NT2/D1 (cell line): Measurements from ENCODE around the gene PRB2.
"Not testable (repeated sequence)": the region's sequence is repeated elsewhere in the genome, so short reads cannot be mapped to it uniquely, and the experiment has no call there.

Experiments
- DNase-seq: peaks from one replicate; pipeline ENCODE4 v3.0.0-alpha.2; 2011; ENCODE audit warnings: low read depth, low spot score
- H3K27me3 ChIP-seq: 2 replicates; pipeline ENCODE4 v1.6.0; 2011; ENCODE audit warnings: mild to moderate bottlenecking; ENCODE audit not compliant: insufficient read length, insufficient read depth
- H3K36me3 ChIP-seq: 2 replicates; pipeline ENCODE4 v1.6.1; 2011; ENCODE audit warnings: mild to moderate bottlenecking, low read length, mixed read lengths; ENCODE audit not compliant: insufficient read depth, insufficient read length
- H3K4me1 ChIP-seq: 2 replicates; pipeline ENCODE4 v1.5.1; 2011; ENCODE audit not compliant: insufficient read depth, insufficient read length
- H3K4me3 ChIP-seq: 2 replicates; pipeline ENCODE4 v1.5.1; 2011; ENCODE audit warnings: low read depth; ENCODE audit not compliant: insufficient read length
- H3K9ac ChIP-seq: 2 replicates; pipeline ENCODE4 v1.6.0; 2011; ENCODE audit warnings: low read depth; ENCODE audit not compliant: insufficient read length
- H3K9me3 ChIP-seq: 2 replicates; pipeline ENCODE4 v1.5.1; 2011; ENCODE audit warnings: mild to moderate bottlenecking, low read length; ENCODE audit not compliant: insufficient read depth
- SUZ12 ChIP-seq: IDR thresholded peaks from 2 replicates; pipeline ENCODE4 v1.6.1; 2011; ENCODE audit not compliant: insufficient read length, insufficient read depth; ENCODE audit errors: extremely low read depth
- YY1 ChIP-seq: IDR thresholded peaks from 2 replicates; pipeline ENCODE4 v1.6.1; 2011; ENCODE audit not compliant: insufficient read length, insufficient read depth
- ZNF274 ChIP-seq: IDR thresholded peaks from 2 replicates; pipeline ENCODE4 v1.6.1; 2011; ENCODE audit warnings: mild to moderate bottlenecking, low read depth, low read length

PRB2 gene

DNA sequence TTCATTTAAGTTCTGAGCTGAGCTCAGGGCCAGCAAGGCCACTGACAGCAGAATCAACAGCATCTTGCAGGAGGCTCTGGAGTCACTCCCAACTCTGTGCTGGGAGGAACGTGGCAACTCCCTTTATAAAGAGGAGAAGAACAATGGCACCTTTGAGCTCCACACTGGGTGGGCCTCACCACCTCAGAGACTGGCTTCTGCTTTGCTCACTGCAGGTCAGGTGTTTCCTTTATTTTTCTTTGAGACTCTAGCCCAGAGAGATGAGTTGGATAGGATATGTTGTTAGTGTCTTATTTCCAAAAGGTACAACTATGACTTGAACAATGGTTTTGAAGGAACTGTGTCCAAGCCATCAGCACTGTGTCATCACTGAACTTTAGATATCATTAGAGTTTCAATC, at the start of gene PRB2:
PRB2 (minus strand) TSS at position 101 of the 400 bp plus-strand sequence; CDS start at position 63, 38 bp downstream.
- not testable (repeated sequence) for H3K4me1 ChIP-seq, H3K9ac ChIP-seq, H3K9me3 ChIP-seq, DNase-seq, H3K27me3 ChIP-seq, H3K4me3 ChIP-seq, H3K36me3 ChIP-seq

DNA sequence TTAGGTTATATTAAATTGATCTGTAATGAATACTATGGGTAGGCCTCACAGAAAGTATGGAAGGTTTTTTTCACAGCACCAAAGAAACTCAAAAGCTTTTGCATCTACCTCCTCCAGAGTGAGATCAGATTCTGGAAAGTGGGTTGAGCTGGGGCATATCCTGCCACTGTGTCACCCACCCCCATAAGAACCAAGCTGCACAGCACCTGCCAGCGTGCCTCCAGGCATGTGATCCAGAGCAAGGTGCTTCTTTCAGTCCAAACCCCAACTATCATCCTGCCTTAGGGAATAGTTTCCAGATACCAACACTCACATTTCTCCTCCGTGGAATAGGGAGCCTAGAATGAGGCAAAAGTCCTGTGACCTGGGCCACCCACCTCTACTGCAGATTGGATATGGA, 42.6 kb upstream of the PRB2 start:
- H3K4me1 ChIP-seq, result no peaks in the 10 kb centered on the region
- H3K36me3 ChIP-seq, result no peaks in the 10 kb centered on the region
- DNase-seq, result no peak
- no peaks in the 10 kb centered on the region for H3K9me3 ChIP-seq
- no peak overlapping the region for H3K4me3 ChIP-seq
- TF ChIP-seq SUZ12 (no peak), YY1 (no peak), ZNF274 (no peak)
- H3K27me3 ChIP-seq, result no peaks in the 10 kb centered on the region
- H3K9ac ChIP-seq, result no peak overlapping the region

DNA sequence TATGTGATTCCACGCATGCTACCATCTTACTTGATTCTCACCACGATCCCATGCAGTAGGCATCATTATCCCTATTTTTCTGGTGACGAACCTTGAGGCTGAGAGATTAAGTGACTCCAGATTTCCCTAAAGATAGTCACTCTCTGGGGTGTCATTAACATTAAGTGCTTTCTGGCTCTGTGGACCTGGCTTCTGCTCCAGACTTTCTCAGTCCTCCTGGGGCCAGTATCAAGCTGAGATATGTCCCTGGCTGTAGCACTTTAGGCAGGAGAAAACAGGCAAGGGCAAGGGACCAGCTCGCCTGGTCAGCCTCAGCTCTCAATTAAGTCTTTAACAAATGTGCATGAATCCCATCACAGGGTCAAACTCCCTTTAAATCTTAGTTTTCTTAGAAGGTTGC, 38.3 kb upstream of the PRB2 start:
- Histone ChIP-seq H3K9me3 (no peaks in the 10 kb centered on the region), H3K4me1 (no peaks in the 10 kb centered on the region), H3K4me3 (no peak overlapping the region), H3K9ac (no peak overlapping the region), H3K36me3 (no peaks in the 10 kb centered on the region), H3K27me3 (no peaks in the 10 kb centered on the region)
- no peak for TF ChIP-seq ZNF274
- TF ChIP-seq SUZ12, result no peak
- TF ChIP-seq YY1, result no peak
- no peak for DNase-seq

DNA sequence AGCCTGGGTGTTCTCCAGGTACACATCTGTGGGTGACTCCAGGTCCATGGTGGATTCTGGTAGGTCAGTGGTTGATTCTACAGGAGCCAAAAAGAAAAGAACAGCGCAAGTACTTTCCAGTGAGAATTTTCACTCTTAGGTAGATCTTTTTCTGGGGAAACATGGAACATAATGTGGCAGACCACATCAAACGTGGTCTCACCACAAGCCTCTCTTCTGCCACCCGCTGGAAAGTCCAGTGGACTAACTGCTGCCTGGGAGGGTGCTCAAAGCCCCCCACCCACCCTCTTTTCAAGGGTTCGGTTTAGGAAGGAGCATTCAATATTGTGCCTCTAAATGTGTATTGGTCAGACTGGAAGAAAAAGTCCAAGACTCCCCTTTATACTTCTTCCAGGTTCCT, 36.1 kb upstream of the PRB2 start:
- no peaks in the 10 kb centered on the region for H3K9me3 ChIP-seq
- H3K36me3 ChIP-seq, result no peaks in the 10 kb centered on the region
- no peak for DNase-seq
- no peaks in the 10 kb centered on the region for H3K4me1 ChIP-seq
- H3K9ac ChIP-seq, result no peak overlapping the region
- no peaks in the 10 kb centered on the region for H3K27me3 ChIP-seq
- no peak overlapping the region for H3K4me3 ChIP-seq
- TF ChIP-seq YY1 (no peak), SUZ12 (no peak), ZNF274 (no peak)

DNA sequence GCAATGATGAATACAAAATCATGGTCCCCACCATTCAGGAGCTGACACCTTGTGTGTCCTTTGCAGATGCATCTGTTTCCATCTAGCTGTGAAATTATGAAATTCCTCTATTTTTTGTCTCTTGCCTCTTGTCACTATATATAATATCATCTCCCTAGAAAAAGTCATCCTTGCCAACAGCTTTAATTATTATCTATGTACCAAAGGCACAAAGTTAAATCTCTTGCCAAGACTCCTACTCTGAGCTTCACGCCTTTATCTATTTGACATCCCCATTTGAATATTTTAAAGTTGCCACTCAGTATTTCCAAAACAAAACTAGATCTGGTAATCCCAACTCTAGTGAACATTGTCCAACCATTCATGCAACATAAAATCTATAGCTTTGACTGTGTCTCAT, 32.0 kb upstream of the PRB2 start:
- Histone ChIP-seq H3K4me1 (no peaks in the 10 kb centered on the region), H3K36me3 (no peaks in the 10 kb centered on the region), H3K9ac (no peak overlapping the region), H3K4me3 (no peak overlapping the region), H3K9me3 (no peaks in the 10 kb centered on the region), H3K27me3 (no peaks in the 10 kb centered on the region)
- TF ChIP-seq SUZ12 (no peak), YY1 (no peak), ZNF274 (no peak)
- DNase-seq, result no peak

DNA sequence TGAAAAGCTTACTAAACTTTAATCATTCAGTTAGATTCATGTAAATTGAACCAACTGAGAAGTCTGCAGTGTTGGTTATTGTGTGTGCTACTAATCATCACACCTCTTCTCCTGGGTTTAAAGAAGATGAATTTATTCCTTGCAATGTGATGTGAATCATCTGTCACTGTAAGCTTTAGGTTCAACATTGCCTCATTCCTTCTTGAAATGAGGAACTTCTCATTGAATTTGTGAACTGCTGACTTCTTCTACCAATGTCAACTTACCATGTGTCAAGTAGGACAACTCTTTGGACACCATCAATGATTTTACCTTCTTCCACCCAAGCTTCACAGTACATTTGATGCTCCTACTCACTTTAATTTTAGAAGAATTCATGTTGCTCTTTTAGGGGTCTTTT, 17.4 kb upstream of the PRB2 start:
- Histone ChIP-seq H3K27me3 (no peaks in the 10 kb centered on the region), H3K4me3 (no peak overlapping the region), H3K9ac (no peak overlapping the region), H3K9me3 (peaks cover 25% of the 10 kb centered on the region), H3K4me1 (no peaks in the 10 kb centered on the region), H3K36me3 (no peaks in the 10 kb centered on the region)
- TF ChIP-seq ZNF274 (no peak), SUZ12 (no peak), YY1 (no peak)
- no peak for DNase-seq

DNA sequence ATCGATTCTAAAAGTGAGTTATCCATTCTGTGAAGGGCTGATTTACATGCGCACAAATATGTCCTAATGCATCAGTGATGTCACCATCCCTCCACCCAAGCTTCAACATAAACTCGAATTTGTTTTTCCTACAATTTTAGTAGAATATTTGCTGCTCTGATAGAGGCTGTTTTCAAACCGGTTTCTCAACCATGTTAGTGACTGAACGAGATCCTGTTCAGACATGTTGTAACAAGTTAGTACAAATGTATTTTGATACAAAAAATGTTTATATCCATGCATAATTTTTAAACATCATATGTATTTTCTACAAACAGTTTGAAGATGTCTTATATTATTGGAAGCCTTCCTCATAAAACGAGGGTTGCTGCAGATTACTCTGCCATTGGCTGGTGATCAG, 12.7 kb upstream of the PRB2 start:
- Histone ChIP-seq H3K4me1 (no peaks in the 10 kb centered on the region), H3K9me3 (peaks cover 6% of the 10 kb centered on the region; the same call in 1 of the 2 replicates), H3K27me3 (no peaks in the 10 kb centered on the region), H3K9ac (no peak overlapping the region), H3K36me3 (no peaks in the 10 kb centered on the region), H3K4me3 (no peak overlapping the region)
- TF ChIP-seq ZNF274 (no peak), YY1 (no peak), SUZ12 (no peak)
- DNase-seq, result no peak

DNA sequence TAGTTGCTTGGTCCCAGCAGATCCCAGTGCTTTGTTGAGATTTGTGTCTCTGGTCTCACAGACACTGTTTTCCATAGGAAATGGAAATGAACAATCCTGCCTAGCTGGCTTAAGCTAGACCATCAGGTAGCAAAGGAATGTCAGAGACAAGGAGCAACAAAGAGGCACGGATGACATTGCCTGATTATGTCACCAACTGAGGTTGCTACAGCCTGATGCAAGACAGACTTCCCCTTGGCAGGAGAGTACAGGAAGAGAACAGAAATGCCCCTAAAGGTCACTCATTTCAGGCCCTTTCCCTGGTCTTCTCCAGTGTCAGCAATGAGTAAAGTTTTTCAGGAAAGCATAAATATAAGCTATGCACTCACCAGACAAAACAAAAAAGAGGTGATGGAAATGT, 2.0 kb upstream of the PRB2 start:
- no peaks in the 10 kb centered on the region for H3K9me3 ChIP-seq
- no peak overlapping the region for H3K9ac ChIP-seq
- H3K27me3 ChIP-seq, result no peaks in the 10 kb centered on the region
- DNase-seq, result peak; percentile 42
- H3K4me1 ChIP-seq, result no peaks in the 10 kb centered on the region
- TF ChIP-seq ZNF274, result no peak
- no peak for TF ChIP-seq SUZ12
- TF ChIP-seq YY1, result no peak
- H3K36me3 ChIP-seq, result no peaks in the 10 kb centered on the region
- no peak overlapping the region for H3K4me3 ChIP-seq

DNA sequence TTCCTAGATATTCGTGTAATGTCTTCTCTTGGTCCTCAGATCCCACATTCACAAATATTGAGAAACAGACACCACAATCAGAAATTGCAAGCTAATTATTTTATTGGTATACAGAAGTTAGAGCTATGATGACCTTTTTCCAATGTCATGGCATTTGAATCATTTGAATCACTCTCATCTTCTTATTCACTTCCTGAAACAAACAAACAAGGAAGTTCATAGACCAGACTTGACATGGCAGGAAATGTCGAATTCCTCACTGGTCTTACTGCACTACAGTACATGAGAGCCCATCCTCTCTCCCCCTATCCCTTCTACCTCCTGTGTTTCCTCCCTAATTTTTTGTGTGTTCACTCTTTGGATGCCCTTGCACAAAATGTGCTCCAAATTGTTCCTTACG, 3.9 kb downstream of the PRB2 start:
- H3K4me3 ChIP-seq, H3K4me1 ChIP-seq, H3K27me3 ChIP-seq, H3K9ac ChIP-seq, DNase-seq, H3K9me3 ChIP-seq, H3K36me3 ChIP-seq: not testable (repeated sequence)

DNA sequence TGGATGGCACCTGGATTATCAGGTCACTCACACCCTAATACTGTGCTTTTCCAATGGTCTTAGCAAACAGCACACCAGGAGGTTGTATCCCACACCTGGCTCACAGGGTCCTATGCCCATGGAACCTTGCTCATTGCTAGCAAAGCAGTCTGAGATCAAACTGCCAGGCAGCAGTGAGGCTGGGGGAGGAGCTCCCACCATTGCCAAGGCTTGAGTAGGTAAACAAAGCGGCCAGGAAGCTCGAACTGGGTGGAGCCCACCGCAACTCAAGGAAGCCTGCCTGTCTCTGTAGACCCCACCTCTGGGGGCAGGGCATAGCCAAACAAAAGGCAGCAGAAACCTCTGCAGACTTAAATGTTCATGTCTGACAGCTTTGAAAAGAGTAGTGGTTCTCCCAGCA, 17.9 kb downstream of the PRB2 start:
- H3K27me3 ChIP-seq, H3K36me3 ChIP-seq, H3K4me3 ChIP-seq, DNase-seq, H3K4me1 ChIP-seq, H3K9ac ChIP-seq: not testable (repeated sequence)
- peaks cover 20% of the 10 kb centered on the region; the same call in 1 of the 2 replicates for H3K9me3 ChIP-seq
